ENCODE data around the gene ZNF468. TPM values are rescaled to one million over a fixed set of nuclear protein-coding genes. Genes with fewer than 3 reads are reported as not detected.
"Not testable (repeated sequence)": the region's sequence is repeated elsewhere in the genome, so short reads cannot be mapped to it uniquely, and the experiment has no call there.

ZNF468 gene
- total RNA-seq (10 to 100 TPM; 25.2 to 25.7 TPM), polyA plus RNA-seq (10 to 100 TPM; 20.9 to 24.9 TPM)

DNA sequence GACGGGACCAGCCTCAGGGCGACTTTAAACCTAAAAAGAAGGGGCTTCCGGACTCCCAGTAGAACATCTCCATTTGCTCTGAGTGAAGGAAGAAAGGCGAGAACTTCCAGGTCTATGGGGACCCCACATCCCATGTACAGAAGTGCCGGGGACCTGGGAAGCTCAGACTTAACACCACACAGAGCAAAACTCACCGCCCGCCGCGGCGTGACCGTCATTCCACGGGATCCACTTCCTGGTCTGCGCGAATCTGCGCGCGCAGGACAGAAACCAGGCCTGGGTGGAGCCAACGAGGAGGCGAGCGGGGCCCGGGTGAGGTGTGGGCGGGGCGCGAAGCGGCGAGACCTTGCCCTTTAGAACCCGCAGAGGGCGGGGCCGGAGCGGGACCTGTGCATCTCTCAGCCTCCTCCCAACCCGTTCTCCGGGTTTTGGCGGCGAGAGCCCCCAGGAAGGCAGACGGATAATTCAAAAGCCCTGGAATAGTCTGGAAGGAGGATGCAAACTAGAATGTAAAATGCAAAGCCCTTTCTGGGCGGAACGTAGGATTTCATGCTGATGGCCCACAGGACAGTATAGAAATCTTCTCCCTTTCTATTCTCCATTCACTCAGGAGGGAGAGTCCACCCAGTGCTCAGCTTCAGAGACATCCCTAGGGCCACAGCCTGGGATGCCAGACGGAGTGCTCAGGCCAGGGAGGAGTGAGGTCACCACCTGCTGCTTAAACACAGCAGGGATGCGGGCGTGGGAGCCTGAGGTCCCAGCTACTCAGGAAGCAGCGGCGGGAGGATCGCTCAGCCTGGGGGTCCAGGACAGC, at the start of gene ZNF468:
Gene ZNF468, minus strand, starts transcription at position 242 of the 814 bp plus-strand sequence. CDS start 3,347 bp downstream, outside the sequence.
- H3K36me3 ChIP-seq (ENCODE audit: insufficient read depth, low read length); CTCF ChIA-PET (ENCODE audit: partially characterized antibody); H3K27me3 ChIP-seq (ENCODE audit: insufficient read depth, low read length); H3K9me3 ChIP-seq (ENCODE audit: control insufficient read depth in 1 of 2, low read length in 2 of 2); H3K27me3 Mint-ChIP-seq; H3K4me1 ChIP-seq (ENCODE audit: insufficient read depth, low read length): not testable (repeated sequence)
- Mint-ChIP-seq H3K4me1 (peaks cover 12 to 42% (median 19%) of the 10 kb centered on the region in 4 donors), H3K36me3 (peaks cover 25 to 27% of the 10 kb centered on the region in 2 donors), H3K27ac (peak within 1 kb of the TSS; percentile 61 to 96 (median 94)), H3K9me3 (peaks cover 0 to 16% (median 8%) of the 10 kb centered on the region in 8 donors), H3K4me3 (peak within 1 kb of the TSS; percentile 86 to 98 (median 94))
- Histone ChIP-seq H3K4me3 (ENCODE audit: low read length in 2 of 2) (peak within 1 kb of the TSS; percentile 66 to 76), H3K27ac (ENCODE audit: low read depth, low read length) (peak within 1 kb of the TSS; percentile 61)
- intact Hi-C loops (cut with micrococcal nuclease) = loop anchor here (1.0 to 5.0 kb wide), 4 partner anchors 40 to 245 kb away; partner anchors contain the start of genes ZNF160, ZNF320 and ZNF816
- POLR2A ChIA-PET (ENCODE audit: partially characterized antibody) = interaction anchor here (1.0 kb wide), 1 partner anchor 40 kb away, joined by 3 read pairs; the partner anchor contains the start of gene ZNF320
- DNase-seq = peak; percentile 76 to 82 (median 76)

- DNase-seq; H3K27ac ChIP-seq (ENCODE audit: low read depth, low read length); H3K4me3 Mint-ChIP-seq: not testable (repeated sequence)
Measured at GRCh38 chr19:52904052-52904780, 46.8 kb upstream of the ZNF468 start.

DNA sequence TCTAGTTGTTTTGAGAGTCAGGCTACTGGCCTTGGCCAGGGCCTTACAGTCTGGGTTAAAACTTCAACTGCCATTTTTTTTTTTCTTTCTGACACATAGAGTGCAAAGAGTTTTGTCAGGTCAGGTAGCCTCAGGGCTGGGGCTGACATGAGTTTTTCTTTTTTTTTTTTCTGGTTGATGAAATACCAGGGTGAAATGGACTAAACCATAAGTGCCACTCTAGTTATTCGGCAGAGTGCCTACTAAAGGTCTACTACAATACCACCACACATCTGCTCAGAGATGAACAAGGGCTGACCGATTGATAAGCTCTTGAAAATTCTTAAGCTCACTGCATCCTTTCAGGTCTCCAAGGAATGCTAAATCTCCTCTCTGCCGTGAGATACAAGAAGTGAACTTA, 44.4 kb upstream of the ZNF468 start:
- no peaks in the 10 kb centered on the region for H3K27me3 ChIP-seq (ENCODE audit: insufficient read depth, low read length)
- intact Hi-C loops (cut with micrococcal nuclease) = no loop called here
- CTCF ChIA-PET (ENCODE audit: partially characterized antibody) = no interaction called here

More at GRCh38 chr19:52904052-52904780, 46.8 kb upstream of the ZNF468 start:
- H3K4me3 ChIP-seq (ENCODE audit: low read length in 2 of 2); CTCF ChIA-PET (ENCODE audit: partially characterized antibody); intact Hi-C loops (cut with micrococcal nuclease); H3K4me1 Mint-ChIP-seq; POLR2A ChIA-PET (ENCODE audit: partially characterized antibody); H3K4me1 ChIP-seq (ENCODE audit: insufficient read depth, low read length); H3K36me3 ChIP-seq (ENCODE audit: insufficient read depth, low read length); H3K27ac Mint-ChIP-seq; H3K27me3 ChIP-seq (ENCODE audit: insufficient read depth, low read length); H3K27me3 Mint-ChIP-seq: not testable (repeated sequence)
- peaks cover 0 to 13% of the 10 kb centered on the region in 2 donors for H3K9me3 ChIP-seq (ENCODE audit: control insufficient read depth in 1 of 2, low read length in 2 of 2)
- Mint-ChIP-seq H3K9me3 (peaks cover 0 to 51% (median 39%) of the 10 kb centered on the region in 8 donors), H3K36me3 (peaks cover 26 to 31% of the 10 kb centered on the region in 2 donors)

DNA sequence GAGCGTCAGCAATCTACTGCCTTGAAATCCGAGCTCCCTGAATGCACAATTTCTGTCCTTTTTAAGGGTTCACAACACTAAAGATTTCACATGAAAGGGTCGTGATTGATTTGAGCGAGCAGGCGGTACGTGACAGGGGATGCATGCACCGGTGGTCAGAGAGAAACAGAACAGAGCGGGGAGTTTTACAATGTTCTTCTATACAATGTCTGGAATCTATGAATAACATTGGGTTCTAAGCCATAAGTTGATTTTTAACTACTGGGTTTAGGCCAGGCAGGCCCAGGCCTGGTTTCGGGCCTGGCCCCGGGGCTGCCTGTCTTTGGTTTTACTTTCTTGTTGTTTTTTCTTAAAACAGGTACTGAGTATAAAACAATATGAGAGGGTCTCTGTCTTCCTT, 41.2 kb upstream of the ZNF468 start:
- H3K27ac ChIP-seq (ENCODE audit: low read depth, low read length); intact Hi-C loops (cut with micrococcal nuclease); H3K27me3 ChIP-seq (ENCODE audit: insufficient read depth, low read length); H3K4me3 ChIP-seq (ENCODE audit: low read length in 2 of 2); H3K36me3 ChIP-seq (ENCODE audit: insufficient read depth, low read length); DNase-seq; H3K9me3 ChIP-seq (ENCODE audit: control insufficient read depth in 1 of 2, low read length in 2 of 2); H3K27me3 Mint-ChIP-seq: not testable (repeated sequence)
- H3K4me1 ChIP-seq (ENCODE audit: insufficient read depth, low read length) = peaks cover 14% of the 10 kb centered on the region
- peak overlapping the region in 5 of 7 donors; percentile 2 to 79 (median 23) for H3K27ac Mint-ChIP-seq
- H3K4me3 Mint-ChIP-seq = peak overlapping the region; percentile 19 to 70 (median 54)
- POLR2A ChIA-PET (ENCODE audit: partially characterized antibody) = interaction anchor here (1.2 kb wide), 1 partner anchor 64 kb away, joined by 3 read pairs; the partner anchor contains the start of gene ZNF816
- H3K36me3 Mint-ChIP-seq = peaks cover 11 to 16% of the 10 kb centered on the region in 2 donors
- peaks cover 3 to 18% (median 16%) of the 10 kb centered on the region in 4 donors for H3K4me1 Mint-ChIP-seq
- CTCF ChIA-PET (ENCODE audit: partially characterized antibody) = interaction anchor here (0.9 to 1.0 kb wide), 2 partner anchors 61 to 77 kb away, joined by 3 read pairs; partner anchors contain the start of gene ZNF28
- peaks cover 0 to 16% (median 7%) of the 10 kb centered on the region in 8 donors for H3K9me3 Mint-ChIP-seq

More for the DNA sequence above, 44.4 kb upstream of the ZNF468 start:
- Histone ChIP-seq H3K9me3 (ENCODE audit: control insufficient read depth in 1 of 2, low read length in 2 of 2) (peaks cover 0 to 5% of the 10 kb centered on the region in 2 donors), H3K36me3 (ENCODE audit: insufficient read depth, low read length) (no peaks in the 10 kb centered on the region), H3K4me3 (ENCODE audit: low read length in 2 of 2) (no peak overlapping the region), H3K27ac (ENCODE audit: low read depth, low read length) (no peak overlapping the region), H3K4me1 (ENCODE audit: insufficient read depth, low read length) (peaks cover 9% of the 10 kb centered on the region)
- POLR2A ChIA-PET (ENCODE audit: partially characterized antibody) = interaction anchor here (0.6 kb wide), 1 partner anchor 52 kb away, joined by 3 read pairs; no protein-coding TSS in a partner anchor
- H3K27ac Mint-ChIP-seq = no peak overlapping the region
- peaks cover 13 to 16% of the 10 kb centered on the region in 2 donors for H3K36me3 Mint-ChIP-seq
- H3K9me3 Mint-ChIP-seq = peaks cover 0 to 40% (median 24%) of the 10 kb centered on the region in 8 donors
- DNase-seq = no peak
- no peak overlapping the region for H3K4me3 Mint-ChIP-seq
- peaks cover 3 to 14% (median 10%) of the 10 kb centered on the region in 4 donors for H3K4me1 Mint-ChIP-seq
- no peaks in the 10 kb centered on the region for H3K27me3 Mint-ChIP-seq

- Histone ChIP-seq H3K9me3 (ENCODE audit: control insufficient read depth in 1 of 2, low read length in 2 of 2) (no peaks in the 10 kb centered on the region), H3K27me3 (ENCODE audit: insufficient read depth, low read length) (no peaks in the 10 kb centered on the region), H3K27ac (ENCODE audit: low read depth, low read length) (peak overlapping the region; percentile 10), H3K36me3 (ENCODE audit: insufficient read depth, low read length) (no peaks in the 10 kb centered on the region), H3K4me3 (ENCODE audit: low read length in 2 of 2) (peak overlapping the region; percentile 77 to 95), H3K4me1 (ENCODE audit: insufficient read depth, low read length) (peaks cover 14% of the 10 kb centered on the region)
- intact Hi-C loops (cut with micrococcal nuclease) = no loop called here
- Mint-ChIP-seq H3K4me3 (peak overlapping the region in 6 of 8 donors; percentile 90 to 96 (median 95)), H3K27ac (peak overlapping the region in 3 of 7 donors; percentile 23 to 85 (median 24)), H3K9me3 (peaks cover 0 to 16% (median 5%) of the 10 kb centered on the region in 8 donors), H3K27me3 (no peaks in the 10 kb centered on the region), H3K36me3 (peaks cover 11 to 17% of the 10 kb centered on the region in 2 donors), H3K4me1 (peaks cover 3 to 18% (median 16%) of the 10 kb centered on the region in 4 donors)
- no peak for DNase-seq
- CTCF ChIA-PET (ENCODE audit: partially characterized antibody) = interaction anchor here (0.9 to 1.0 kb wide), 2 partner anchors 61 to 77 kb away, joined by 3 read pairs; partner anchors contain the start of gene ZNF28
- POLR2A ChIA-PET (ENCODE audit: partially characterized antibody) = interaction anchor here (1.2 kb wide), 1 partner anchor 65 kb away, joined by 3 read pairs; the partner anchor contains the start of gene ZNF816
Measured at GRCh38 chr19:52898101-52898500, 40.7 kb upstream of the ZNF468 start.

- H3K36me3 ChIP-seq (ENCODE audit: insufficient read depth, low read length) = no peaks in the 10 kb centered on the region
- DNase-seq = peak; percentile 88 to 92 (median 89)
- Mint-ChIP-seq H3K4me1 (peaks cover 3 to 24% (median 22%) of the 10 kb centered on the region in 4 donors), H3K27me3 (no peaks in the 10 kb centered on the region), H3K4me3 (peak within 1 kb of the TSS; percentile 90 to 96 (median 94)), H3K9me3 (peaks cover 0 to 24% (median 7%) of the 10 kb centered on the region in 8 donors), H3K27ac (peak within 1 kb of the TSS; percentile 83 to 97 (median 94)), H3K36me3 (peaks cover 18 to 21% of the 10 kb centered on the region in 2 donors)
- peak within 1 kb of the TSS; percentile 69 for H3K27ac ChIP-seq (ENCODE audit: low read depth, low read length)
- H3K9me3 ChIP-seq (ENCODE audit: control insufficient read depth in 1 of 2, low read length in 2 of 2) = no peaks in the 10 kb centered on the region
- CTCF ChIA-PET (ENCODE audit: partially characterized antibody) = interaction anchor here (0.9 to 1.0 kb wide), 2 partner anchors 62 to 76 kb away, joined by 3 read pairs; partner anchors contain the start of gene ZNF28
- H3K27me3 ChIP-seq (ENCODE audit: insufficient read depth, low read length) = no peaks in the 10 kb centered on the region
- intact Hi-C loops (cut with micrococcal nuclease) = loop anchor here (1.0 to 2.0 kb wide), 4 partner anchors 25 to 65 kb away; partner anchors contain the start of genes ZNF468, ZNF816 and ZNF888
- POLR2A ChIA-PET (ENCODE audit: partially characterized antibody) = interaction anchor here (0.6 to 1.2 kb wide), 2 partner anchors 40 to 65 kb away, joined by 3 read pairs; partner anchors contain the start of genes ZNF468 and ZNF816
- H3K4me3 ChIP-seq (ENCODE audit: low read length in 2 of 2) = peak within 1 kb of the TSS; percentile 77 to 95
- H3K4me1 ChIP-seq (ENCODE audit: insufficient read depth, low read length) = peaks cover 14% of the 10 kb centered on the region
Measured at GRCh38 chr19:52897138-52897935, 39.9 kb upstream of the ZNF468 start, which contains the start of gene ZNF320. TSS of gene ZNF320 (minus strand) at chr19:52897635. CDS start at chr19:52890255, 7,380 bp downstream.

Data from CD4-positive, alpha-beta memory T cell (primary cell).